GM21423 (cell line): ENCODE results near the gene RSRC2.
"Not testable (repeated sequence)": the region's sequence is repeated elsewhere in the genome, so short reads cannot be mapped to it uniquely, and the experiment has no call there.

Source experiments
- ATAC-seq: cut with Tn5 transposase; IDR thresholded peaks from one replicate; pipeline ENCODE4 v1.9.1; 2021; ENCODE audit warnings: mild to moderate bottlenecking, moderate library complexity; ENCODE audit not compliant: unreplicated experiment

RSRC2 gene

DNA sequence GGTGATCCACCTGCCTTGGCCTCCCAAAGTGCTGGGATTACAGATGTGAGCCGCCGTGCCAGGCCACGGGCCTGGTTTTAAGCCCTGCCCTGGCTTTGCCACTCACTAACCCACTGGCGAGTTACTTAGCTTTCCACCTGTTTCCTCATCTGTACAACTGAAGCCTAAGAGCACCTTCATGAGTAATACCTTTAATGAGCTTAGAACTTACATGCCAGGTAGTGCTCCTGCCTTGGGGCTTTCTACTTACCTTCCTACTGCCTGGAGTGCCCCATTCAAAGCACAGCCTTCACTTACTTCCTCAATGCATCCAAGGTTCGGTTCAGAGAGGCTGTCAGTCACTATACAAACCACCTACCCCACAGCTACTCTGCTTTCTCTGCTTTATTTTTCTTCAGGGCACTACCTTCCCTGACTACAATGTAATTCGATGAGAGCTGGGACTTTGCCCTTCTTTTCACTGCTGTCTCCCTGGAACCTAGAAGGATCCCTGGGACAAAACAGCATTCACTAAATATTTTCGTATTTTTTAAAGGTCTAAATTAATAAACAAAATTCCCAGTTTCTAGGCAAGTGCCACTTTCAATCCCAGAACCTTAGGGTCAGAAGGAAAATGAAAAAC is 39.8 kb downstream of the RSRC2 start:
- no peak for ATAC-seq

GRCh38 chr12:122486360-122486759 is 40.4 kb downstream of the RSRC2 start:
- not testable (repeated sequence) for ATAC-seq

DNA sequence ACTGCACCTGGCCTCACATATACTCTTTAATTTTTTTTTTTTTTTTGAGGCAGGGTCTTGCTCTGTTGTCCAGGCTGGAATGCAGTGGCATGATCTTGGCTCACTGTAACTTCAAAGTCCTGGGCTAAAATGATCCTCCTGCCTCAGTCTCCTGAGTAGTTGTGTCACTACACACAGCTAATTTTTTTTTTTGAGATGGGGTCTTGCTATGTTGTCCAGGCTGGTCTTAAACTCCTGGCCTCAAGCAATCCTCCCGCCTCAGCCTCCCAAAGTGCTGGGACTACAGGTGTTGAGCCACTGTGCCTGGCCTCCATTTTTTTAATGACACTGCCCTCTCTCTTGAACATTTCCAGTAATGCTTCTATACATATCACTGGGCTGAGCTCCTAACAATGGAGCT is 42.4 kb downstream of the RSRC2 start:
- not testable (repeated sequence) for ATAC-seq

DNA sequence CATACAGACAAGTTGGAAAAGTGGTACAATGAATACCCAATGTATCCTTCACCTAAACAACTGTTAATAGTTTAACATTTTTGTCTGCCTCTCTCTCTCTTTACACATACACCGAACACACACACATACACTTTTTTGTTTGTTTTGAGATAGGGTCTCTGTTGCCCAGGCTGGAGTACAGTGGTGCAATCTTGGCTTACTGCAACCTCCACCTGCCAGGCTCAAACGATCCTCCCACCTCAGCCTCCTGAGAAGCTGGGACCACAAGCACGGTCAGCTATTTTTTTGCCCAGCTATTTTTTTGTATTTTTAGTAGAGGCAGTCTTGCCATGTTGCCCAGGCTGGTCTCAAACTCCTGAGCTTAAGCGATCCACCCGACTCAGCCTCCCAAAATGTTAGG is 42.8 kb downstream of the RSRC2 start:
- no peak for ATAC-seq

GRCh38 chr12:122481861-122482260 is 44.9 kb downstream of the RSRC2 start:
- ATAC-seq: no peak

DNA sequence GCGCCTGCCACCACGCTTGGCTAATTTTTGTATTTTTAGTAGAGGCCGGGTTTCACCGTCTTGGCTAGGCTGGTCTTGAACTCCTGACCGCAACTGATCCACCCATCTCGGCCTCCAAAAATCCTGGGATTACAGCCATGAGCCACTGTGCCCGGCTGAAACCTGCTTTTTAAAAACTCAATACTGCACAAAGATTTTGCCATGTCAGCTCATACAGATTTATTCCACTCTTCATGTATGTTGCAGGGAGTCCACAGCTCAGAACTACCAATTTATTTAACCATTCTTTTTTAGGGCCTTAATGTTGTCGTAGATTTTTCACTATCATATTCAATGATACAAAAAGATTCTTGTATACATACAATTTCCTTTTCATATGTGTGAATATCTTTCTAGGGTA is 46.0 kb downstream of the RSRC2 start:
- ATAC-seq: no peak

DNA sequence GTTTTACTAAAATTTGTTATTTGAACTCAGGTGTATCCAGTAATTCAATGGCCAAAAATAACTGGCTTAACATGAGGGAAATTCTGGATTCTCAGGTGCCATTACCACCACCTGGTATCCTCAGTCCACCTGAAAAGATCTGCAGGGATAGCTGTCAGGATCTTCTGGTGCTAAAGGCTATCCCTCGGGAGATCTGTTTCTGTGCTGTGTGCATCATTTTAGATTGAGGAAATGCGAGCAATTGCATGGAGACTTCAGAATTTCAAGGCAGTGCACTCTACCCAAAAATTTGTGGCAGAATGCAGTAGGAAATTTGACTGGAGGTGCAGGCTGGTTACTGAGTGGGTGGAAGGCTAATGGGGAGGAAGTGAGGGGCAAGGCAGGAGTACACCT is 52.4 kb downstream of the RSRC2 start:
- no peak for ATAC-seq

- ATAC-seq: no peak
Measured at GRCh38 chr12:122473543-122474323, 53.0 kb downstream of the RSRC2 start.

DNA sequence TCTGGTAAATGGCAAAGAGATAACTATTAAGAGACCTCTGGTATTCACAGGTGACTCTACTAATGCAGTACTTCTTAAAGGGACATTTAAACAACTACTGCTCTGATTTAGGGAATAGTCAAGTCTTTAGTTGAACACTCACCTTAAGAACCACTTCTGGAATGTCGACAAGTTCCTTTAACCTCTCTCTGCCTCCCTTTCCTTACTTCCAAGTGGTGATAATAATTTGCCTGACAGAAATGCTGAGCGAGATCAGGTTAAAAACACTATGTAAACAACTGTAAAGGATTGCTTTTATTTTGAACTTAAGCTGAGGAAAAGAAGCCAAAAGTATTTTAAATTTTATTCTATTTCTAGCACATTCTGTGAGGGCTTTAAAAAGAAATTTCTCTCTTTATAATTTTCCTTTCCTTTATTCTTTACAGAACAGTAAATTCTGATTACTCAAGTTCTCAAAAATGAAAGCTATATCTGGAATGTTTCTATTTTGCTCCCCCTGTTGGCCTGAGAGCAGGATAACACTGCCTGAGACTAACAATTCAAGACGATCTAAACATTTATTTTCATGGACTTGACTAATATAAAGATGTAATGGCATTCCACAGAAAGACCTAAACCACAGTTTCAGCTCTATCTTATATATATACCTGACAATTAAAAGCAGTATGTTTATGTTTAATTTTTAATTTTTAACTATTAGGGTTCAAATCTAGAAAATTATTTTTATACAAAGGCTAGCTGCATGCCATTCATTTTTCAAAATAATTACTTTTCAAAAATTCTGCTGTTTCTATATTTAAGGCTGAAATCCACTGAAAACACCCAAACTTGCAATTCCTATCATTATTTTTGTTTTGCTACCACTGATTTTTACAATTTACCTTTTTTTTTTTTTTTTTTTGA is 55.2 kb downstream of the RSRC2 start:
- no peak for ATAC-seq

DNA sequence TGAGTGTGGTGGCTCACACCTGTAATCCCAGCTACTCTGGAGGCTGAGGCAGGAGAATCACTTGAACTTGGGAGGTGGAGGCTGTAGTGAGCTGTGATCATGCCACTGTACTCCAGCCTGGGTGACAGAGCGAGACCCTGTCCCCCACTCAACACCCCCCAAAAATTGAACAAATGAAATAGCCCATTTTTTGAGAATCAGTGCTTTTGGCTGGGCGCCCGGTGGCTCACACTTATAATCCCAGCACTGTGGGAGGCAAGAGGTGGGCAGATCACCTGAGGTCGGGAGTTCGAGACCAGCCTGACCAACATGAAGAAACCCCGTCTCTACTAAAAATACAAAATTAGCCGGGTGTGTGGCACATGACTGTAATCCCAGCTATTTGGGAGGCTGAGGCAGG is 56.2 kb downstream of the RSRC2 start:
- ATAC-seq: not testable (repeated sequence)

- ATAC-seq: not testable (repeated sequence)
Measured at GRCh38 chr12:122469856-122470255, 56.9 kb downstream of the RSRC2 start.

DNA sequence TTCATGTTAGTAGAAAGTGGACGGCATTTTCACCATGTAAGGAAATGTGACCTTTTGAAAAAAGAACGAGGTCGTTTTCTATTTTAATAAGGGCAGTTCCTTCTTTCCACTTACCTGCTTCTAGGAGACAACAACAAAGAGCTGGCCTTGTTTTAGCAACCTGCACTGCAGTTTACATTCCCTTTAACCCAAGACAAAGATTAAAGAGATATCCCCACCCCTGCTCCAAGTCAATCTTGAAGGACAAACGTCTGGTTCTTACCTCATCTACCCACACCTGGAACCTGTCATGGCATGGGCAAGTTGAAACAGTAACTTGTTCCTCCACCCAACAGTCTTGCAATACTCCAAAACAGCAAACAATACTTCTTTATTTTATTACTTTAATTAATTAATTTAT is 58.8 kb downstream of the RSRC2 start:
- no peak for ATAC-seq

- ATAC-seq: not testable (repeated sequence)
Measured at GRCh38 chr12:122464317-122465042, 62.3 kb downstream of the RSRC2 start.

DNA sequence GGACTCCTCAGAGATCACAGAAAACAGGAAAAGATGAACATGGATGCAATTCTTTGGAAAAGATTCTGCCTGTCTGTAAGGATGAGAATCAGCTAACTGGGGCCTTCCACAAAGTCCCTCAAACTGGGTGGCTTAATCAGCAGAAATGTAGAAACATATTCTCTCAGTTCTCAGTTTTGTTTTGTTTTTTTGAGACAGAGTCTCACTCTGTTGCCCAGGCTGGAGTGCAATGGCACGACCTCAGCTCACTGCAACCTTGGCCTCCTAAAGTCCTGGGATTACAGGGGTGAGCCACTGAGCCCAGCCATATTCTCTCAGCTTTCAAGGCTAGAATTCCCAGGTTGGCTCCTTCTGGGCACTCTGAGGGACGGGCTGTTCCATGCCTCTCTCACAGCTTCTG is 66.1 kb downstream of the RSRC2 start:
- no peak for ATAC-seq

DNA sequence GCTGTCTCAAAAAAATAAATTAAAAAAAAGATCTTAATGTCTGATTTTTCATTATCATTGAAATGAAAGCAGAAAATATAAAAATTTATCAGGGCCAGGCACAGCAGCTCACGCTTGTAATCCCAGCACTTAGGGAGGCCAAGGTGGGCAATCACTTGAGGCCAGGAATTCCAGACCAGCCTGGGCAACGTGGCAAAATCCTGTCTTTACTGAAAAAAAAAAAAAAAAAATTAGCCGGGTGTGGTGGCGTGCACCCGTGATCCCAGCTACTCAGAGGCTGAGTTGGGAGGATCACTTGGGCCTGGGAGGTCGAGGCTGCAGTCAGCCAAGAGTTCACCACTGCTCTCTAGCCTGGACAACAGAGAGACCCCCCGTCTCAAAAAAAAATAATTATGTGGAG is 66.7 kb downstream of the RSRC2 start:
- ATAC-seq: no peak

- ATAC-seq: no peak
Measured at GRCh38 chr12:122459211-122459610, 67.5 kb downstream of the RSRC2 start.

GRCh38 chr12:122458105-122459035 is 68.4 kb downstream of the RSRC2 start:
- no peak for ATAC-seq

- ATAC-seq: no peak
Measured at GRCh38 chr12:122457627-122458026, 69.1 kb downstream of the RSRC2 start.

DNA sequence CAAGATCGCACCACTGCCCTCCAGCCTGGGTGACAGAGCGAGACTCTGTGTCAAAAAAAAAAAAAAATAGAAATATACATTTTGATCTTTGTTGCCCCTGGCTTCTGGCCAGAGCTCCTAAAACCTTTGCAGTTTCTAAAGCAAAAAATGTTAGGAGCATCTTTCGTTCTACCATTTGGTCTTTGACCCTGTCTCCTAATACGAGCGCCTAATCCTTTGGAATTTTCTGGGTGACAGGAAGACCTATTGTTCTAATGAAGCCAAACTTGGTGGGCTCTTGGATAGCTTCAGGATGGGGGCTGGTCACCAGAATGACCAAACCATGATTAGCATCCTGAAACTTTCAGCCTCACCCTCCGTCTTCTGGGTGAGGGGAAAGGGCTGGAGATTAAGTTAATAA is 72.0 kb downstream of the RSRC2 start:
- ATAC-seq: no peak

- ATAC-seq: no peak
Measured at GRCh38 chr12:122454250-122454721, 72.5 kb downstream of the RSRC2 start.
